Breast epithelium (tissue), 4 donors: ENCODE results near the gene TENM4. TPM values are rescaled to one million over a fixed set of nuclear protein-coding genes. Genes with fewer than 3 reads are reported as not detected.

Experiments used
- DNase-seq, 2 donors: peaks; one replicate each; pipeline ENCODE4 v3.0.0-alpha.2; 2019; ENCODE audit warnings: low spot score in 2 of 2
- H3K27ac ChIP-seq, 2 donors: fragments of 200-600 bp; sonication (generic) in 1 of 2; one replicate each; pipeline ENCODE4 v1.5.1; 2016 to 2019; ENCODE audit warnings: mild to moderate bottlenecking in 1 of 2
- H3K27me3 ChIP-seq, 2 donors: fragments of 200-600 bp; sonication (generic) in 1 of 2; one replicate each; pipeline versions ENCODE4 v1.5.1 to v1.6.0; 2017 to 2019; ENCODE audit warnings: control low read depth in 1 of 2, mild to moderate bottlenecking in 1 of 2
- H3K36me3 ChIP-seq: fragments of 200-600 bp; one replicate; pipeline ENCODE4 v1.5.1; 2019
- H3K4me1 ChIP-seq, 2 donors: fragments of 200-600 bp; sonication (generic); one replicate each; pipeline ENCODE4 v1.5.1; 2016 to 2019; ENCODE audit warnings: control low read depth in 1 of 2
- H3K4me3 ChIP-seq, 3 donors: fragments of 200-600 bp; sonication (generic); 1 replicate in 2 of 3; 2 replicates in 1 of 3; pipeline ENCODE4 v1.5.1; 2016 to 2019; ENCODE audit warnings: mild to moderate bottlenecking in 3 of 3, moderate library complexity in 2 of 3
- H3K9me3 ChIP-seq, 2 donors: fragments of 200-600 bp; sonication (generic) in 1 of 2; one replicate each; pipeline ENCODE4 v1.5.1; 2016 to 2019; ENCODE audit warnings: control low read depth in 1 of 2
- POLR2A ChIP-seq: fragments of 450-650 bp; IDR thresholded peaks from one replicate; pipeline ENCODE4 v1.6.1; 2016; ENCODE audit warnings: antibody characterized with exemption, mild to moderate bottlenecking, moderate library complexity
- POLR2AphosphoS5 ChIP-seq, 3 donors: sonication (generic); formaldehyde crosslinking; IDR thresholded peaks; one replicate each; pipeline ENCODE4 v1.6.1; 2017; ENCODE audit warnings: antibody characterized with exemption in 3 of 3
- intact Hi-C: fragments of 100-400 bp; cut with DNase I; formaldehyde crosslinking; loops from one replicate; pipeline ENCODE4 v1.15.1; 2023; ENCODE audit warnings: low total_unique reads
- total RNA-seq, 3 donors: library from RNA; depleted of rRNA; stranded (reverse); fragments of >200 nt; gene quantifications; one replicate each; pipeline ENCODE4 v1.1.0, GENCODE V29; 2016
- TF ChIP-seq, protein P1 (sequence below), 3 donors: fragments of 450-650 bp; IDR thresholded peaks; one replicate each; pipeline ENCODE4 v1.5.1; 2016 to 2017; ENCODE audit warnings: antibody characterized with exemption in 3 of 3, mild to moderate bottlenecking in 3 of 3, moderate library complexity in 3 of 3

The TENM4 gene
- total RNA-seq, 3 donors from 2014 or later = 0.29 to 7.9 (median 4.8) TPM

DNA sequence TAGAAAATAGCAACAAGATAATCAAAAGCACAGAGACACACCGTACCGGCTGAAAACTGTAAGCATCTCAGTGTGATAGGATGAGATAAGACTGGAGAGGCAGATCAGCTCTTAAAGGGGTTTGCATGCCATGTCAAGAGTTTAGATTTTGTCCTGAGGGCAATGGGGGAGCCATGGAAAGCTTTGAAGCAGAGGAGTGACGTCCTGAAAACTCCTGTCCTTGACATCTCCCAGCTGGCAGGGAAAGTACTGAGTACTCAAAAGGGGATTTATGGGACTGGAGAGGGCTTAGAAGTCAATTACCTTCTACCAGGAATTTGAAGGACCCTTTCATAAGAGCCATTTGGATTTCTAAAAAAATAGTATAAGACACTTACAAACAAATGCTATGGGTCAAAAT, 445.7 kb downstream of the TENM4 start:
- H3K36me3 ChIP-seq = no peaks in the 10 kb centered on the region
- no peaks in the 10 kb centered on the region for H3K27me3 ChIP-seq
- no peaks in the 10 kb centered on the region for H3K4me1 ChIP-seq
- H3K9me3 ChIP-seq = peaks cover 0 to 7% of the 10 kb centered on the region in 2 donors
- intact Hi-C loops = no loop called here
- no peak overlapping the region for H3K4me3 ChIP-seq
- TF ChIP-seq POLR2A (no peak), POLR2AphosphoS5 (IDR thresholded peaks at IDR 0.05) (no peak)
- TF ChIP-seq, protein P1, sequence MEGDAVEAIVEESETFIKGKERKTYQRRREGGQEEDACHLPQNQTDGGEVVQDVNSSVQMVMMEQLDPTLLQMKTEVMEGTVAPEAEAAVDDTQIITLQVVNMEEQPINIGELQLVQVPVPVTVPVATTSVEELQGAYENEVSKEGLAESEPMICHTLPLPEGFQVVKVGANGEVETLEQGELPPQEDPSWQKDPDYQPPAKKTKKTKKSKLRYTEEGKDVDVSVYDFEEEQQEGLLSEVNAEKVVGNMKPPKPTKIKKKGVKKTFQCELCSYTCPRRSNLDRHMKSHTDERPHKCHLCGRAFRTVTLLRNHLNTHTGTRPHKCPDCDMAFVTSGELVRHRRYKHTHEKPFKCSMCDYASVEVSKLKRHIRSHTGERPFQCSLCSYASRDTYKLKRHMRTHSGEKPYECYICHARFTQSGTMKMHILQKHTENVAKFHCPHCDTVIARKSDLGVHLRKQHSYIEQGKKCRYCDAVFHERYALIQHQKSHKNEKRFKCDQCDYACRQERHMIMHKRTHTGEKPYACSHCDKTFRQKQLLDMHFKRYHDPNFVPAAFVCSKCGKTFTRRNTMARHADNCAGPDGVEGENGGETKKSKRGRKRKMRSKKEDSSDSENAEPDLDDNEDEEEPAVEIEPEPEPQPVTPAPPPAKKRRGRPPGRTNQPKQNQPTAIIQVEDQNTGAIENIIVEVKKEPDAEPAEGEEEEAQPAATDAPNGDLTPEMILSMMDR (IDR thresholded peaks at IDR 0.05) = no peak
- H3K27ac ChIP-seq = no peak overlapping the region
- DNase-seq = no peak

- no peak overlapping the region for H3K4me3 ChIP-seq
- H3K27ac ChIP-seq = no peak overlapping the region
- TF ChIP-seq, protein P1 (IDR thresholded peaks at IDR 0.05) = no peak
- TF ChIP-seq POLR2AphosphoS5 (IDR thresholded peaks at IDR 0.05) = no peak
- no peak for DNase-seq
- no peaks in the 10 kb centered on the region for H3K4me1 ChIP-seq
- no peaks in the 10 kb centered on the region for H3K36me3 ChIP-seq
- no peaks in the 10 kb centered on the region for H3K9me3 ChIP-seq
- intact Hi-C loops = no loop called here
- no peaks in the 10 kb centered on the region for H3K27me3 ChIP-seq
Measured at GRCh38 chr11:78993802-78994430, 446.9 kb downstream of the TENM4 start.

DNA sequence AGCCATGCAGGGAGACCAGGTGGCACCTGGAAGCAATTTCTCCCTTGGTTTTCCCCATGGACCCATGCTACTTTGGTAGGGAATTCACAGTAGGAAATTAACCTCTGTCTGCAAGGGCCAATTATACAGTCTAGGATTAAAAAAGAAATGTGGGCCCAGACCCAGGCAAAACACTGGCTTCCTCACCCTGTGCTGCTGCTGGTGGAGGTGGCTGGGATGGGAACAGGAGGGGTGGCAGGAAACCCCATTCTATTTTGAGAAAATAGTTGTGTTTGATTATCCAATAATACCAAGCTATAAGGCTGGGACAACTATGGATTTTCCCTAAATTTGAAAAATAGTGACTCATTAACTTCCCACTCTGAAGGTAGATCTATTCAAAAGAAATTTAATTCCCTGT, 449.1 kb downstream of the TENM4 start:
- Histone ChIP-seq H3K27ac (no peak overlapping the region), H3K4me3 (no peak overlapping the region), H3K36me3 (no peaks in the 10 kb centered on the region), H3K9me3 (no peaks in the 10 kb centered on the region), H3K4me1 (no peaks in the 10 kb centered on the region), H3K27me3 (no peaks in the 10 kb centered on the region)
- intact Hi-C loops = no loop called here
- no peak for DNase-seq
- TF ChIP-seq POLR2A (no peak), POLR2AphosphoS5 (IDR thresholded peaks at IDR 0.05) (no peak)
- TF ChIP-seq, protein P1 (IDR thresholded peaks at IDR 0.05) = no peak

DNA sequence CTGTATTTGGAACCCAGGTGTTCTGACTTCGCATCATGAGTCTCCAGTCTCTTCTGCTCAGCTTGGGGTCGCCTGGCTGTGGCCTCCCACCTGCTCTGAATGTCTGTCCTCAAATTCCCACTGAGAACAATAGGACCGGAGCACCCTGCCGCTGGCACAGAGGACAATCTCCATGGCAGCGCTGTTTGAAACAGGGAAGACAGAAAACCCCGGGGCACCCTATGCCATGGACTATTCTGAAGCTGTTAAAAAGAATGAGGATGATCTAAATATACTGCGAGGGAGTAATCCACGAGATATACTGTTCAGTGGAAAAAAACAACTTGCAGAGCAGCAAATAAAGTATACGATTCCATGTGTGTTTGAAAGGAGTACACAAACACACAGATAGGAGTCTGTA, 450.6 kb downstream of the TENM4 start:
- TF ChIP-seq POLR2A (no peak), POLR2AphosphoS5 (IDR thresholded peaks at IDR 0.05) (no peak)
- TF ChIP-seq, protein P1 (IDR thresholded peaks at IDR 0.05) = no peak
- no peak overlapping the region for H3K4me3 ChIP-seq
- H3K9me3 ChIP-seq = no peaks in the 10 kb centered on the region
- no peak for DNase-seq
- no peaks in the 10 kb centered on the region for H3K27me3 ChIP-seq
- no peak overlapping the region for H3K27ac ChIP-seq
- H3K4me1 ChIP-seq = no peaks in the 10 kb centered on the region
- intact Hi-C loops = no loop called here
- H3K36me3 ChIP-seq = no peaks in the 10 kb centered on the region

DNA sequence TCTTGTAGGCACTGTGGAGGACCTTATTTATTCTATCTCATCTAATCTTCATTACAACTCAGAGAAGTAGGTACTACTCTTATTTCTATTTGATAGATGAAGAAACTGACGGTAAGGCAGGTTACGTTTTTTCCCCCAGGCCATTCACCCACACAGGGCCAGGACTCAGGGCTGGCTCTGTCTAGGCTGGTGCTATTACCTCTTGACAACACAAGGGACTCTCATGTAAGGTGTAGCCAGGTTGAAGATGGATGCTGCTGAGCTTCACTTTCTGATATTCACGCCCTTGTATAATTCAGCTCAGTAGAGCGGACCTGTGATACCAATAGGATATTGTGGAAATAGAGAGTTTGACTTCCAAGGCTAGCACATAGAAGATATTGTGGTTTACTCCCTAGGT, 453.1 kb downstream of the TENM4 start:
- no peaks in the 10 kb centered on the region for H3K9me3 ChIP-seq
- H3K27me3 ChIP-seq = no peaks in the 10 kb centered on the region
- TF ChIP-seq POLR2AphosphoS5 (IDR thresholded peaks at IDR 0.05) = no peak
- TF ChIP-seq, protein P1 (IDR thresholded peaks at IDR 0.05) = no peak
- no peak for TF ChIP-seq POLR2A
- no peak overlapping the region for H3K4me3 ChIP-seq
- intact Hi-C loops = no loop called here
- no peak for DNase-seq
- no peaks in the 10 kb centered on the region for H3K36me3 ChIP-seq
- H3K4me1 ChIP-seq = no peaks in the 10 kb centered on the region
- no peak overlapping the region for H3K27ac ChIP-seq
